GM12864 (cell line): ENCODE data around the gene SMARCA5.

Experiments used
- DNase-seq: peaks from one replicate; pipeline ENCODE4 v3.0.0-alpha.2; 2011; ENCODE audit warnings: low read depth
- H3K4me3 ChIP-seq: 2 replicates; pipeline ENCODE4 v1.5.1; 2011; ENCODE audit warnings: mild to moderate bottlenecking, low read depth, low read length, control low read depth
- TF ChIP-seq, protein P1 (sequence below): IDR thresholded peaks from 2 replicates; pipeline ENCODE4 v1.5.1; 2011; ENCODE audit warnings: low read depth, mild to moderate bottlenecking, moderate library complexity, low read length, control low read depth, inconsistent platforms; ENCODE audit errors: missing control alignments

Gene SMARCA5

DNA sequence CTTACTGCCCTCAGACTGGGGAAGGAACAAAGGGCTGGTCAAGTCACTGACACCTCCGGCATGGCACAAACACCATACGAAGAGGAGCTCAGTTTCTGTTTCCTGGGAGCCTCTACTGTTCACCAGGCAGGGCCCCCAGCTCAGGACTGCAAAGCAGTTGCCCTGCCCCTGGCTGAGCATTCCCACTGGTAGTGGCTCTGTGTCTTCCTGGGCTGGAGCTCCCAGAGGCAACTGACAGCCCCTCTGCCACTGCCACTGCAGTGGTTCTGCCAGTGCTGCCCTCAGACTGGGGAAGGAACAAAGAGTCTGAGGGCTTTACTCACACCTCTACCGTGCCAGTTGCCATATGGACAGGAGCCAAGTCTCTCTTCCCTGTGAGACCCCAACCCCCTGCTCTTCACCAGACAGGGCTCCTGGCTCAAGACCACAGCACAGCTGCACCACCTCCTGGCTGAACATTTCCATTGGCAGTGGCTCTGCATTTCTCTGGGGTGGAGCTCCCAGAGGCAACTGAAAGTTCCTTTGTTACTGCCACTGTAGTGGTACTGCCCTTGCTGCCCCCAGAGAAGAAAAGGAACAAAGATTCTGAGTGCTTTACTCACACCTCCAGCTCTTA lies 67.9 kb downstream of the SMARCA5 start:
- TF ChIP-seq, protein P1, sequence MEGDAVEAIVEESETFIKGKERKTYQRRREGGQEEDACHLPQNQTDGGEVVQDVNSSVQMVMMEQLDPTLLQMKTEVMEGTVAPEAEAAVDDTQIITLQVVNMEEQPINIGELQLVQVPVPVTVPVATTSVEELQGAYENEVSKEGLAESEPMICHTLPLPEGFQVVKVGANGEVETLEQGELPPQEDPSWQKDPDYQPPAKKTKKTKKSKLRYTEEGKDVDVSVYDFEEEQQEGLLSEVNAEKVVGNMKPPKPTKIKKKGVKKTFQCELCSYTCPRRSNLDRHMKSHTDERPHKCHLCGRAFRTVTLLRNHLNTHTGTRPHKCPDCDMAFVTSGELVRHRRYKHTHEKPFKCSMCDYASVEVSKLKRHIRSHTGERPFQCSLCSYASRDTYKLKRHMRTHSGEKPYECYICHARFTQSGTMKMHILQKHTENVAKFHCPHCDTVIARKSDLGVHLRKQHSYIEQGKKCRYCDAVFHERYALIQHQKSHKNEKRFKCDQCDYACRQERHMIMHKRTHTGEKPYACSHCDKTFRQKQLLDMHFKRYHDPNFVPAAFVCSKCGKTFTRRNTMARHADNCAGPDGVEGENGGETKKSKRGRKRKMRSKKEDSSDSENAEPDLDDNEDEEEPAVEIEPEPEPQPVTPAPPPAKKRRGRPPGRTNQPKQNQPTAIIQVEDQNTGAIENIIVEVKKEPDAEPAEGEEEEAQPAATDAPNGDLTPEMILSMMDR, result no peak
- H3K4me3 ChIP-seq, result no peak overlapping the region
- no peak for DNase-seq

DNA sequence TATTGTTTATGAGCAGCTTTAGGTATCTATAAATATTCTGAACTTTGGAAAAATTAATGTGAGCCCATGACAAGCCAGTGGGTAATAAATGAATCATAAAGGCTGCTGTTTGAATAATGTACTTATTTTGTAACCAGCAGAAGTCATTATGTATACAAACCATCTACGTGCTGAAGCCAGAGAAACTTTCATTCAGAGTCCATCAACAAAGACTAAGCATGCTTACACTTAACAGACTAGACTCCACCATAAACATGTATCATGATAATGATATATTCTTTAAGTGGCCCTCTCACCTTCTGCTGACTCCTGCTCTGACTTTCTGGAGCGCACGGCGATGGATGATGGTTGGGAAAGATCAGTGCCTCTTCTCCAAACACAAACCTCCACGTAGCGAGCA lies 72.0 kb downstream of the SMARCA5 start:
- TF ChIP-seq, protein P1, result no peak
- no peak overlapping the region for H3K4me3 ChIP-seq
- no peak for DNase-seq

DNA sequence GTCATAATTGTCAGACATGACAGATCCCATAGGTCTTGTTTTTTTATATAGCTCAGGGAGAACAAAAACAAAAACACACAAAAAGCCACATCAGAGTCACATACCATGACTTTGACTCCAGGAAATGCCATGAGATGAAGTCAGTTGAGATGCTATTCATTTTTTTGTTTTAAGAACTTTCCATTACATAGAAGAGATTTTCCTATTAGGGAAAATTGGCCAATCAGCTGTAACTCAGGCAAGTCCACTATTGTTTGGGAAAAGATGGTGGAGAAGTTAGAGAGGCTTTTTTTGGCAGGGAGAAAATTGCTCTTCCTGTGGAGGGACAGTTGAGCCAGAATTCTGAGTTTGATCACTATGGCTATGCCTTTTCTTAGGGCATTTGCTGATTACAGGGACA lies 72.6 kb downstream of the SMARCA5 start:
- DNase-seq, result no peak
- H3K4me3 ChIP-seq, result no peak overlapping the region
- TF ChIP-seq, protein P1, result no peak

DNA sequence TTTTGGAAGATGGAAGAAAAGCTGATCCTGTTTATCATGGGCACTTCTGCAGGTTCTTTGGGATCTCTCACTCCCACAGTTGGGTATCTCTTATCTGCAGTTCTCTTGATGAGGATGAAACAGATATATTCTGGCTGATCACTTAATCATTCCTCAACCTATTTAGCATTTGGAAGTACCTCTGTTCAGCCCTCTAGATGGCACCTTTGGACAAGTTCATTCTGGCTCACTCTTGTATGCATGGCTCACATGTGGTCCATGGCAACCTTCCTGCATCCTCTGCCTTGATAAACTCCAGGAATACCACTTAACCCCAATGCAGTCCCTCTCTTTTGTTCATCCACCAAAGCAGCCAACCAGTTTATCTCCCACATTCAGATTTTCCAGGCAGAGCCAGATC lies 74.2 kb downstream of the SMARCA5 start:
- no peak overlapping the region for H3K4me3 ChIP-seq
- TF ChIP-seq, protein P1, result no peak
- no peak for DNase-seq

DNA sequence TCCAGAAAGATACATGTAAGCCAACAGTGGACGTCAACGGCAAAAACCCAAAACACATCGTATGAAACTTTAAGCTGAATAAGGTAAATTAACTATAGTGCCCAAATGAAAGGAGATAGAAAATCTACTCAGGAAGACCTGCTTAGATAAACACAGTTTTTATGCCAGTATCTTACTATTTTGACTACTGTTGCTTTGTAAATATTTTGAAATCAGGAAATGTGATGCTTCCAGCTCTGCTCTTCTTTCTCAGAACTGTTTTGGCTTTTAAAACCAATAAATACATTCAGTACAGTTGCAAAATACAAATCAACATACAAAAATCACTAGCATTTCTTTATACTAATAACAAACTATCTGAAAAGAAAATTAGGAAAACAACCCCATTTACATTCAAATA lies 83.8 kb downstream of the SMARCA5 start:
- no peak overlapping the region for H3K4me3 ChIP-seq
- DNase-seq, result no peak
- TF ChIP-seq, protein P1, result no peak

DNA sequence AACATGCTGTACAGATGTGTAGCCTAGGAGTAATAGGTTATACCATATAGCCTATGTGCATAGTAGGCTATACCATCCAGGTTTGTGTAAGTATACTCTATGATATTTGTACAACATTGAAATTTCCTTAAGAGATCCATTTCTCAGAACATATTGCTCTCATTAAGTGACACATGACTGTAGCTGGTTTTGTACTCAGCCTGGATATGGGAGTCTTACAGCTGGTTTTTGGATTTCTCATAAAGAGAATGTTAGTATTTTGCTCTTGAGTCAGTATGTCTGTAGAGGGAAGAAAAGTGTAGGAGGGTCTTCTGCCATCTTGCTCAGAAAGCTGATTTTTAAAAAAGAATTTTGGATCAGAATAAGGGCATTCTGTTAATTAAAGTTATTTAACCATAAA lies 85.3 kb downstream of the SMARCA5 start:
- H3K4me3 ChIP-seq, result no peak overlapping the region
- DNase-seq, result no peak
- TF ChIP-seq, protein P1, result no peak

DNA sequence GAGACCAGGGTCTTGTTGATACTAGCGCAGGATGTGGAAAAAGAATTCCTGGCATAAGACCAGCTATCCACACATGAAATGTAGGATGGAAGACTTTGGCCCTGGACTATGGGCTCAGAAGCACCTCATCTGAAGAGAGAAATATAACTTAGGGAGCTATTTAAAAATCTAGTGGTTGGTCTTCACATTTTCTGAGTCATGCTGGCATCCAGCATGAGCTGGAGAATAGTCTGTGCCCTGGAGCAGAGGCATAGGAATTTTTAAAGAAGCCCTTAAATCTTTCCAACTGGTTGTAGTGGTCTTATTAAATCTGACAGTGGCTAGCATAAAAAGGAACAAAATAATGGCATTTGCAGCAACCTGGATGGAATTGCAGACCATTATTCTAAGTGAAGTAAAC lies 86.3 kb downstream of the SMARCA5 start:
- TF ChIP-seq, protein P1, result no peak
- no peak overlapping the region for H3K4me3 ChIP-seq
- no peak for DNase-seq
